Coronary artery (tissue), 2 donors: ENCODE results near the gene BRF1.

Experiments
- DNase-seq: peaks from one replicate; pipeline ENCODE4 v3.0.0-alpha.2; 2017; ENCODE audit warnings: low spot score
- H3K27ac ChIP-seq, 2 donors: fragments of 200-600 bp; sonication (generic); one replicate each; pipeline ENCODE4 v1.5.1; 2016 to 2019
- H3K4me3 ChIP-seq: fragments of 200-600 bp; sonication (generic); 2 replicates; pipeline ENCODE4 v1.5.1; 2016; ENCODE audit warnings: mild to moderate bottlenecking, moderate library complexity
- CTCF ChIP-seq: fragments of 200-600 bp; sonication (generic); IDR thresholded peaks from one replicate; pipeline ENCODE4 v1.5.1; 2019; ENCODE audit warnings: antibody characterized with exemption

Gene BRF1

GRCh38 chr14:105178868-105179140 is 122.0 kb downstream of the BRF1 start:
- no peak for DNase-seq
- Histone ChIP-seq H3K4me3 (no peak overlapping the region), H3K27ac (no peak overlapping the region)
- TF ChIP-seq CTCF: no peak

GRCh38 chr14:105178069-105178867 is 122.5 kb downstream of the BRF1 start:
- TF ChIP-seq CTCF: no peak
- Histone ChIP-seq H3K27ac (no peak overlapping the region), H3K4me3 (no peak overlapping the region)
- no peak for DNase-seq

GRCh38 chr14:105177082-105177481 is 123.7 kb downstream of the BRF1 start:
- H3K4me3 ChIP-seq: no peak overlapping the region
- no peak for TF ChIP-seq CTCF
- DNase-seq: no peak

GRCh38 chr14:105176513-105176912 is 124.3 kb downstream of the BRF1 start:
- Histone ChIP-seq H3K27ac (no peak overlapping the region), H3K4me3 (no peak overlapping the region)
- TF ChIP-seq CTCF: no peak
- no peak for DNase-seq

More at GRCh38 chr14:105177082-105177481, 123.7 kb downstream of the BRF1 start:
- no peak overlapping the region for H3K27ac ChIP-seq

GRCh38 chr14:105173901-105174894 is 126.6 kb downstream of the BRF1 start:
- Histone ChIP-seq H3K27ac (no peak overlapping the region), H3K4me3 (no peak overlapping the region)
- TF ChIP-seq CTCF: no peak
- no peak for DNase-seq

GRCh38 chr14:105173145-105173544 is 127.7 kb downstream of the BRF1 start:
- Histone ChIP-seq H3K4me3 (no peak overlapping the region), H3K27ac (no peak overlapping the region)
- no peak for TF ChIP-seq CTCF
- DNase-seq: no peak
